ENCODE results near the gene NUDT9. TPM values are rescaled to one million over a fixed set of nuclear protein-coding genes. Genes with fewer than 3 reads are reported as not detected.

The NUDT9 gene
- total RNA-seq, 1 donor from 2014 or later, result 5.8 TPM

Other genes with a start within 250 kb of the NUDT9 start
- gene KLHL8, start 202.0 kb upstream of the NUDT9 start, total RNA-seq (ENCODE audit: insufficient read depth, low replicate concordance), result 29.9 TPM
- gene HSD17B13, start 99.7 kb upstream of the NUDT9 start, total RNA-seq (ENCODE audit: insufficient read depth, low replicate concordance), result 1.9 TPM
- 59.0 TPM for gene HSD17B11, start 31.4 kb upstream of the NUDT9 start, total RNA-seq (ENCODE audit: insufficient read depth, low replicate concordance)
- 113 TPM for gene SPARCL1, start 106.8 kb downstream of the NUDT9 start, total RNA-seq (ENCODE audit: insufficient read depth, low replicate concordance)
- gene DSPP, start 186.0 kb downstream of the NUDT9 start, total RNA-seq (ENCODE audit: insufficient read depth, low replicate concordance), result 3.4 TPM
- gene DMP1, start 227.7 kb downstream of the NUDT9 start, total RNA-seq (ENCODE audit: insufficient read depth, low replicate concordance), result 2.2 TPM